HG03354 (cell line): ENCODE measurements around the gene OR10A6.

Experiments
- ATAC-seq: cut with Tn5 transposase; IDR thresholded peaks from one replicate; pipeline ENCODE4 v1.9.1; 2021; ENCODE audit warnings: mild to moderate bottlenecking; ENCODE audit not compliant: unreplicated experiment, poor library complexity, severe bottlenecking

The OR10A6 gene

GRCh38 chr11:7889985-7890384, 41.1 kb downstream of the OR10A6 start:
- ATAC-seq, result peak; percentile 37

GRCh38 chr11:7882860-7883259, 48.2 kb downstream of the OR10A6 start:
- ATAC-seq, result no peak
